Spinal cord (tissue), 10 donors: ENCODE measurements around the gene BUD13. TPM values are rescaled to one million over a fixed set of nuclear protein-coding genes. Genes with fewer than 3 reads are reported as not detected.
A peak's percentile ranks its signal among the peaks of the same experiment; 100 is the strongest.

Source experiments
- DNase-seq, 6 donors: peaks; one replicate each; pipeline versions ENCODE4 v3.0.0 to v3.0.0-alpha.2; 2013 to 2015; ENCODE audit warnings: low spot score in 6 of 6, low read depth in 4 of 6
- H3K27ac ChIP-seq: one replicate; pipeline ENCODE4 v1.5.1; 2013; ENCODE audit warnings: low read depth, low read length, control low read depth
- H3K27me3 ChIP-seq: one replicate; pipeline ENCODE4 v1.6.1; 2013; ENCODE audit warnings: low read length; ENCODE audit not compliant: control insufficient read depth, insufficient read depth
- H3K36me3 ChIP-seq: one replicate; pipeline ENCODE4 v1.6.1; 2013; ENCODE audit warnings: low read length; ENCODE audit not compliant: control insufficient read depth, insufficient read depth
- H3K4me1 ChIP-seq: one replicate; pipeline ENCODE4 v1.6.1; 2013; ENCODE audit warnings: low read length; ENCODE audit not compliant: control insufficient read depth, insufficient read depth
- H3K4me3 ChIP-seq: one replicate; pipeline ENCODE4 v1.5.1; 2013; ENCODE audit warnings: low read depth, low read length, control low read depth
- H3K9me3 ChIP-seq: one replicate; pipeline ENCODE4 v1.6.1; 2013; ENCODE audit warnings: low read length; ENCODE audit not compliant: control insufficient read depth, insufficient read depth
- WGBS: methylation state at CpG from one replicate; pipeline ENCODE4 v1.1.5; 2013; ENCODE audit warnings: missing lambda C conversion rate; ENCODE audit not compliant: insufficient coverage; 5-methylcytosine and 5-hydroxymethylcytosine counted together
- polyA plus RNA-seq, 2 donors: library from polyadenylated mRNA; unstranded; fragments of 120-200 nt; gene quantifications; one replicate each; pipeline ENCODE4 v1.2.1, GENCODE V29; 2013; ENCODE audit not compliant: insufficient read length in 2 of 2
- total RNA-seq, 2 donors: library from RNA; depleted of rRNA in 1 of 2; stranded (reverse); fragments of 120-200 nt in 1 of 2; fragments of >200 nt in 1 of 2; gene quantifications; one replicate each; pipeline versions ENCODE4 v1.2.3 to v1.2.4, GENCODE V29; 2013 to 2014
- donor health status: healthy.

The BUD13 gene
- total and polyA plus RNA-seq, 4 donors, result 11.1 to 22.3 (median 17.0) TPM

- H3K27me3 ChIP-seq, result no peaks in the 10 kb centered on the region
- no peak overlapping the region for H3K4me3 ChIP-seq
- no peaks in the 10 kb centered on the region for H3K36me3 ChIP-seq
- H3K4me1 ChIP-seq, result peaks cover 13% of the 10 kb centered on the region
- WGBS, result 100% methylated on average over 1 of the region's 1 CpG
- H3K27ac ChIP-seq, result no peak overlapping the region
- peak in 2 of 6 donors; percentile 32 to 72 for DNase-seq
- H3K9me3 ChIP-seq, result no peaks in the 10 kb centered on the region
These were observed 20.9 kb upstream of the BUD13 start for GRCh38 chr11:116793772-116794097.

- Histone ChIP-seq H3K27me3 (no peaks in the 10 kb centered on the region), H3K4me3 (no peak overlapping the region), H3K27ac (no peak overlapping the region), H3K9me3 (no peaks in the 10 kb centered on the region), H3K36me3 (no peaks in the 10 kb centered on the region), H3K4me1 (peaks cover 19% of the 10 kb centered on the region)
- DNase-seq, result no peak
- WGBS, result 82% methylated on average over 5 of the region's 8 CpGs
These were observed 20.3 kb upstream of the BUD13 start for GRCh38 chr11:116792869-116793771.

GRCh38 chr11:116792144-116792868 lies 19.5 kb upstream of the BUD13 start:
- H3K36me3 ChIP-seq, result no peaks in the 10 kb centered on the region
- no peak overlapping the region for H3K27ac ChIP-seq
- no peaks in the 10 kb centered on the region for H3K27me3 ChIP-seq
- peaks cover 22% of the 10 kb centered on the region for H3K4me1 ChIP-seq
- no peak for DNase-seq
- no peak overlapping the region for H3K4me3 ChIP-seq
- no peaks in the 10 kb centered on the region for H3K9me3 ChIP-seq
- 53% methylated on average over 7 of the region's 8 CpGs for WGBS

- H3K4me3 ChIP-seq, result no peak within 1 kb of the TSS
- no peak within 1 kb of the TSS for H3K27ac ChIP-seq
- WGBS, result 89% methylated on average over 7 of the region's 7 CpGs
- peaks cover 27% of the 10 kb centered on the region for H3K4me1 ChIP-seq
- H3K36me3 ChIP-seq, result no peaks in the 10 kb centered on the region
- H3K27me3 ChIP-seq, result no peaks in the 10 kb centered on the region
- no peaks in the 10 kb centered on the region for H3K9me3 ChIP-seq
- DNase-seq, result no peak
These were observed 19.0 kb upstream of the BUD13 start, which contains the start of gene APOA5 for GRCh38 chr11:116791813-116792143. APOA5 (minus strand) TSS chr11:116791879; CDS start chr11:116791860, 19 bp downstream.

GRCh38 chr11:116791002-116791812 lies 18.4 kb upstream of the BUD13 start:
- Histone ChIP-seq H3K36me3 (no peaks in the 10 kb centered on the region), H3K9me3 (no peaks in the 10 kb centered on the region), H3K27ac (no peak overlapping the region), H3K4me1 (peaks cover 28% of the 10 kb centered on the region), H3K4me3 (no peak overlapping the region), H3K27me3 (no peaks in the 10 kb centered on the region)
- peak in 4 of 6 donors; percentile 31 to 84 (median 61) for DNase-seq
- 24% methylated on average over 30 of the region's 31 CpGs for WGBS

GRCh38 chr11:116790167-116791001 lies 17.6 kb upstream of the BUD13 start:
- 80% methylated on average over 53 of the region's 53 CpGs for WGBS
- Histone ChIP-seq H3K27me3 (no peaks in the 10 kb centered on the region), H3K9me3 (no peaks in the 10 kb centered on the region), H3K4me3 (no peak overlapping the region), H3K27ac (no peak overlapping the region), H3K36me3 (peaks cover 4% of the 10 kb centered on the region), H3K4me1 (peaks cover 28% of the 10 kb centered on the region)
- no peak for DNase-seq

- no peak overlapping the region for H3K27ac ChIP-seq
- peaks cover 17% of the 10 kb centered on the region for H3K36me3 ChIP-seq
- peaks cover 28% of the 10 kb centered on the region for H3K4me1 ChIP-seq
- no peaks in the 10 kb centered on the region for H3K27me3 ChIP-seq
- WGBS, result 90% methylated on average over 3 of the region's 4 CpGs
- no peak overlapping the region for H3K4me3 ChIP-seq
- no peaks in the 10 kb centered on the region for H3K9me3 ChIP-seq
- no peak for DNase-seq
These were observed 16.2 kb upstream of the BUD13 start for GRCh38 chr11:116788975-116789374.

GRCh38 chr11:116788534-116788933 lies 15.7 kb upstream of the BUD13 start:
- no peaks in the 10 kb centered on the region for H3K27me3 ChIP-seq
- H3K4me3 ChIP-seq, result peak overlapping the region; percentile 86
- H3K9me3 ChIP-seq, result no peaks in the 10 kb centered on the region
- peaks cover 28% of the 10 kb centered on the region for H3K4me1 ChIP-seq
- DNase-seq, result no peak
- H3K27ac ChIP-seq, result no peak overlapping the region
- peaks cover 20% of the 10 kb centered on the region for H3K36me3 ChIP-seq
- WGBS, result no CpG with 5 or more reads among the region's 4 CpGs
